OCI-LY1 (cell line): Measurements from ENCODE around the gene CLDN25.
"Not testable (repeated sequence)": the region's sequence is repeated elsewhere in the genome, so short reads cannot be mapped to it uniquely, and the experiment has no call there.

Source experiments
- H2AFZ ChIP-seq: fragments of 200-600 bp; sonication (generic), shearing (Covaris generic); 2 replicates; pipeline ENCODE4 v1.6.0; 2014; ENCODE audit warnings: antibody characterized with exemption, mild to moderate bottlenecking, low read length
- H3F3A ChIP-seq: fragments of 200-600 bp; sonication (generic), shearing (Covaris generic); 2 replicates; pipeline ENCODE4 v1.6.0; 2014; ENCODE audit warnings: mild to moderate bottlenecking, antibody characterized with exemption, low read length, moderate library complexity; ENCODE audit not compliant: insufficient read depth
- H3K27ac ChIP-seq: fragments of 200-600 bp; sonication (generic); 2 replicates; pipeline ENCODE4 v1.5.1; 2014; ENCODE audit warnings: low read length, mixed run types, mild to moderate bottlenecking, low read depth; ENCODE audit not compliant: poor library complexity, severe bottlenecking
- H3K27me3 ChIP-seq: fragments of 200-600 bp; sonication (generic); 2 replicates; pipeline ENCODE4 v1.6.0; 2014; ENCODE audit warnings: antibody characterized with exemption, mild to moderate bottlenecking, low read length, moderate library complexity; ENCODE audit not compliant: insufficient read depth
- H3K36me3 ChIP-seq: fragments of 200-600 bp; sonication (generic); 2 replicates; pipeline ENCODE4 v1.6.1; 2014; ENCODE audit warnings: mild to moderate bottlenecking, antibody characterized with exemption, low read length, moderate library complexity, mixed read lengths; ENCODE audit not compliant: insufficient read depth
- H3K4me1 ChIP-seq: fragments of 200-600 bp; sonication (generic); 2 replicates; pipeline ENCODE4 v1.5.1; 2014; ENCODE audit warnings: mild to moderate bottlenecking, low read length, moderate library complexity; ENCODE audit not compliant: insufficient read depth, severe bottlenecking
- H3K4me2 ChIP-seq: fragments of 200-600 bp; sonication (generic), shearing (Covaris generic); 2 replicates; pipeline ENCODE4 v1.6.1; 2014; ENCODE audit warnings: low read length
- H3K4me3 ChIP-seq: fragments of 200-600 bp; sonication (generic); 2 replicates; pipeline ENCODE4 v1.5.1; 2014; ENCODE audit warnings: low read length, low read depth, mild to moderate bottlenecking, mixed read lengths; ENCODE audit not compliant: poor library complexity, severe bottlenecking
- H3K79me2 ChIP-seq: fragments of 200-600 bp; shearing (Covaris generic); 2 replicates; pipeline ENCODE4 v1.6.1; 2016; ENCODE audit warnings: mixed run types, low read length, mixed read lengths; ENCODE audit not compliant: insufficient read depth
- H3K9ac ChIP-seq: fragments of 200-600 bp; sonication (generic), shearing (Covaris generic); 2 replicates; pipeline ENCODE4 v1.6.1; 2014; ENCODE audit warnings: mild to moderate bottlenecking, low read length, mixed read lengths
- H3K9me2 ChIP-seq: fragments of 200-600 bp; sonication (generic), shearing (Covaris generic); 2 replicates; pipeline ENCODE4 v1.6.1; 2014; ENCODE audit warnings: low read depth, mild to moderate bottlenecking, low read length, mixed read lengths
- H3K9me3 ChIP-seq: fragments of 200-600 bp; shearing (Covaris generic); 2 replicates; pipeline ENCODE4 v1.6.1; 2014; ENCODE audit warnings: low read length, mixed read lengths
- H4K20me1 ChIP-seq: fragments of 200-600 bp; sonication (generic), shearing (Covaris generic); 2 replicates; pipeline ENCODE4 v1.6.0; 2016; ENCODE audit warnings: mild to moderate bottlenecking, low read length; ENCODE audit not compliant: insufficient read depth
- EZH2 ChIP-seq: fragments of 200-600 bp; sonication (generic), shearing (Covaris generic); IDR thresholded peaks from 2 replicates; pipeline ENCODE4 v1.8.0; 2017; ENCODE audit warnings: borderline replicate concordance, mixed run types, mild to moderate bottlenecking, antibody characterized with exemption, low read length, moderate library complexity, mixed read lengths
- TF ChIP-seq, protein P1 (sequence below): fragments of 200-600 bp; sonication (generic), shearing (Covaris generic); IDR thresholded peaks from 2 replicates; pipeline ENCODE4 v1.5.1; 2017; ENCODE audit warnings: mild to moderate bottlenecking, antibody characterized with exemption, low read length, moderate library complexity, mixed read lengths

Gene CLDN25

GRCh38 chr11:113781682-113782081 is 2.1 kb downstream of the CLDN25 start:
- no peaks in the 10 kb centered on the region for H3K27me3 ChIP-seq
- no peaks in the 10 kb centered on the region for H3K9me3 ChIP-seq
- H3K4me1 ChIP-seq: peaks cover 7% of the 10 kb centered on the region
- no peak overlapping the region for H2AFZ ChIP-seq
- H3K9me2 ChIP-seq: no peaks in the 10 kb centered on the region
- no peaks in the 10 kb centered on the region for H3K36me3 ChIP-seq
- TF ChIP-seq, protein P1, sequence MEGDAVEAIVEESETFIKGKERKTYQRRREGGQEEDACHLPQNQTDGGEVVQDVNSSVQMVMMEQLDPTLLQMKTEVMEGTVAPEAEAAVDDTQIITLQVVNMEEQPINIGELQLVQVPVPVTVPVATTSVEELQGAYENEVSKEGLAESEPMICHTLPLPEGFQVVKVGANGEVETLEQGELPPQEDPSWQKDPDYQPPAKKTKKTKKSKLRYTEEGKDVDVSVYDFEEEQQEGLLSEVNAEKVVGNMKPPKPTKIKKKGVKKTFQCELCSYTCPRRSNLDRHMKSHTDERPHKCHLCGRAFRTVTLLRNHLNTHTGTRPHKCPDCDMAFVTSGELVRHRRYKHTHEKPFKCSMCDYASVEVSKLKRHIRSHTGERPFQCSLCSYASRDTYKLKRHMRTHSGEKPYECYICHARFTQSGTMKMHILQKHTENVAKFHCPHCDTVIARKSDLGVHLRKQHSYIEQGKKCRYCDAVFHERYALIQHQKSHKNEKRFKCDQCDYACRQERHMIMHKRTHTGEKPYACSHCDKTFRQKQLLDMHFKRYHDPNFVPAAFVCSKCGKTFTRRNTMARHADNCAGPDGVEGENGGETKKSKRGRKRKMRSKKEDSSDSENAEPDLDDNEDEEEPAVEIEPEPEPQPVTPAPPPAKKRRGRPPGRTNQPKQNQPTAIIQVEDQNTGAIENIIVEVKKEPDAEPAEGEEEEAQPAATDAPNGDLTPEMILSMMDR: no peak
- TF ChIP-seq EZH2: no peak
- H3K9ac ChIP-seq: no peak overlapping the region
- H3K79me2 ChIP-seq: no peaks in the 10 kb centered on the region
- H3K27ac ChIP-seq: no peak overlapping the region
- H3K4me2 ChIP-seq: no peak overlapping the region
- H3F3A ChIP-seq: no peaks in the 10 kb centered on the region
- no peak overlapping the region for H3K4me3 ChIP-seq
- H4K20me1 ChIP-seq: no peaks in the 10 kb centered on the region

GRCh38 chr11:113782134-113782533 is 2.5 kb downstream of the CLDN25 start:
- Histone ChIP-seq H4K20me1 (no peaks in the 10 kb centered on the region), H3K9me3 (no peaks in the 10 kb centered on the region), H3K27me3 (no peaks in the 10 kb centered on the region), H3K4me1 (peaks cover 7% of the 10 kb centered on the region), H3F3A (no peaks in the 10 kb centered on the region), H3K36me3 (no peaks in the 10 kb centered on the region), H3K79me2 (no peaks in the 10 kb centered on the region), H3K27ac (no peak overlapping the region), H3K9ac (no peak overlapping the region), H2AFZ (no peak overlapping the region), H3K9me2 (no peaks in the 10 kb centered on the region), H3K4me3 (no peak overlapping the region), H3K4me2 (no peak overlapping the region)
- TF ChIP-seq, protein P1: no peak
- no peak for TF ChIP-seq EZH2

GRCh38 chr11:113789016-113789415 is 9.4 kb downstream of the CLDN25 start:
- not testable (repeated sequence) for H3K27me3 ChIP-seq, H4K20me1 ChIP-seq, H3K27ac ChIP-seq, H3F3A ChIP-seq, H3K79me2 ChIP-seq, H3K4me3 ChIP-seq, H3K4me2 ChIP-seq, H3K9ac ChIP-seq, H3K9me3 ChIP-seq, H3K4me1 ChIP-seq, H2AFZ ChIP-seq, H3K9me2 ChIP-seq, H3K36me3 ChIP-seq

- Histone ChIP-seq H3K27ac (no peak overlapping the region), H3K9me3 (no peaks in the 10 kb centered on the region), H4K20me1 (no peaks in the 10 kb centered on the region), H3K9me2 (no peaks in the 10 kb centered on the region), H3K4me3 (no peak overlapping the region), H2AFZ (no peak overlapping the region), H3F3A (no peaks in the 10 kb centered on the region), H3K9ac (no peak overlapping the region), H3K79me2 (no peaks in the 10 kb centered on the region), H3K4me1 (no peaks in the 10 kb centered on the region), H3K27me3 (no peaks in the 10 kb centered on the region), H3K4me2 (no peak overlapping the region), H3K36me3 (no peaks in the 10 kb centered on the region)
- TF ChIP-seq, protein P1: no peak
- no peak for TF ChIP-seq EZH2
Observed at GRCh38 chr11:113789675-113790320, 10.2 kb downstream of the CLDN25 start.
